Left lung (tissue), 10 donors: ENCODE data around the gene PFKFB3. TPM values are rescaled to one million over a fixed set of nuclear protein-coding genes. Genes with fewer than 3 reads are reported as not detected.

ENCODE experiments used
- ATAC-seq: fragments of 200-7000 bp; cut with Tn5 transposase; one replicate; pipeline ENCODE4 v1.9.1; 2020; ENCODE audit warnings: moderate library complexity
- DNase-seq, 4 donors: peaks; one replicate each; pipeline ENCODE4 v3.0.0-alpha.2; 2013 to 2020
- H3K27ac ChIP-seq, 2 donors: fragments of 200-600 bp; sonication (generic) in 1 of 2; one replicate each; pipeline versions ENCODE4 v1.5.0 to v1.8.0; 2020 to 2021
- H3K27me3 ChIP-seq, 2 donors: fragments of 200-600 bp; sonication (generic) in 1 of 2; one replicate each; pipeline versions ENCODE4 v1.5.0 to v1.8.0; 2020 to 2021
- H3K36me3 ChIP-seq, 2 donors: fragments of 200-600 bp; sonication (generic) in 1 of 2; one replicate each; pipeline versions ENCODE4 v1.5.0 to v1.8.0; 2020 to 2021
- H3K4me1 ChIP-seq, 2 donors: fragments of 200-600 bp; one replicate each; pipeline ENCODE4 v1.8.0; 2021
- H3K4me3 ChIP-seq, 2 donors: fragments of 200-600 bp; sonication (generic) in 1 of 2; one replicate each; pipeline versions ENCODE4 v1.5.0 to v1.8.0; 2020 to 2021; ENCODE audit warnings: mild to moderate bottlenecking in 1 of 2
- H3K9me3 ChIP-seq, 2 donors: fragments of 200-600 bp; sonication (generic) in 1 of 2; one replicate each; pipeline versions ENCODE4 v1.5.0 to v1.8.0; 2020 to 2021
- intact Hi-C, 2 donors: fragments of 100-400 bp; cut with DNase I; formaldehyde crosslinking; loops; one replicate each; pipeline versions ENCODE4 v1.11.2 to v1.14.2; 2022
- polyA plus RNA-seq, 6 donors: library from polyadenylated mRNA; unstranded; fragments of 120-200 nt; gene quantifications; one replicate each; pipeline ENCODE4 v1.2.1, GENCODE V29; 2013; ENCODE audit not compliant: insufficient read length in 6 of 6
- total RNA-seq, 2 donors: library from RNA; stranded (reverse); fragmentation: NEBNext Ultra II Directional; extraction: Animal tissue kit (Norgen Biotek cat#: 25700); gene quantifications; one replicate each; pipeline ENCODE4 v1.2.1, GENCODE V29; 2021
- TF ChIP-seq, protein P1 (sequence below), 2 donors: fragments of 200-600 bp; sonication (generic) in 1 of 2; IDR thresholded peaks; one replicate each; pipeline versions ENCODE4 v1.5.0 to v1.8.0; 2021; ENCODE audit warnings: antibody characterized with exemption in 2 of 2
- donor health status: DM: no; HTN: yes; CAD: no.
- donor health status: DM: no; HTN: no; CAD: no.

The PFKFB3 gene
- total and polyA plus RNA-seq, 8 donors: 15.3 to 120 (median 22.5) TPM

DNA sequence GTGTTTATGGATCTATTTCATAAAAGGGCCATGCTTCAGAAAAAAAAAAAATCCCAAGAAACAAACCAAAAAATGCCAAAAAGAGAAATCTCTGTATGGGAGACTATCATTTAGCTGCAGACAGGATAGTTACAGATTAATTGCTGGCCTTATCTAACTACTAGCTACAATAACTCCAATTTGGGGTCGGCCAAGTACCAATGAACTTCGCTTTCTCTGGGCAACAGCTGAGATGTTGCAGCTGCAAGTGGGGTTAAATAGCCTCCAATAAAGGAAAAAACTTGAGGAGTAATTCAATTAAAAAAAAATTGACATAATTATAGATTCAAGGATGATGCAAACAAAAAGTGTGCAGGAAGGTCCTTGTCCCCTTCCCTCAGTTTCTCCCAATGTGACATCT lies 73.6 kb downstream of the PFKFB3 start:
- intact Hi-C loops: no loop called here
- no peaks in the 10 kb centered on the region for H3K27me3 ChIP-seq
- H3K4me3 ChIP-seq: no peak overlapping the region
- DNase-seq (peak in 1 of 4 donors; percentile 54), ATAC-seq (no peak)
- no peaks in the 10 kb centered on the region for H3K36me3 ChIP-seq
- peaks cover 4 to 61% of the 10 kb centered on the region in 2 donors for H3K4me1 ChIP-seq
- no peaks in the 10 kb centered on the region for H3K9me3 ChIP-seq
- H3K27ac ChIP-seq: peak overlapping the region; percentile 82 to 97
- TF ChIP-seq, protein P1, sequence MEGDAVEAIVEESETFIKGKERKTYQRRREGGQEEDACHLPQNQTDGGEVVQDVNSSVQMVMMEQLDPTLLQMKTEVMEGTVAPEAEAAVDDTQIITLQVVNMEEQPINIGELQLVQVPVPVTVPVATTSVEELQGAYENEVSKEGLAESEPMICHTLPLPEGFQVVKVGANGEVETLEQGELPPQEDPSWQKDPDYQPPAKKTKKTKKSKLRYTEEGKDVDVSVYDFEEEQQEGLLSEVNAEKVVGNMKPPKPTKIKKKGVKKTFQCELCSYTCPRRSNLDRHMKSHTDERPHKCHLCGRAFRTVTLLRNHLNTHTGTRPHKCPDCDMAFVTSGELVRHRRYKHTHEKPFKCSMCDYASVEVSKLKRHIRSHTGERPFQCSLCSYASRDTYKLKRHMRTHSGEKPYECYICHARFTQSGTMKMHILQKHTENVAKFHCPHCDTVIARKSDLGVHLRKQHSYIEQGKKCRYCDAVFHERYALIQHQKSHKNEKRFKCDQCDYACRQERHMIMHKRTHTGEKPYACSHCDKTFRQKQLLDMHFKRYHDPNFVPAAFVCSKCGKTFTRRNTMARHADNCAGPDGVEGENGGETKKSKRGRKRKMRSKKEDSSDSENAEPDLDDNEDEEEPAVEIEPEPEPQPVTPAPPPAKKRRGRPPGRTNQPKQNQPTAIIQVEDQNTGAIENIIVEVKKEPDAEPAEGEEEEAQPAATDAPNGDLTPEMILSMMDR (IDR thresholded peaks at IDR 0.05): no peak

DNA sequence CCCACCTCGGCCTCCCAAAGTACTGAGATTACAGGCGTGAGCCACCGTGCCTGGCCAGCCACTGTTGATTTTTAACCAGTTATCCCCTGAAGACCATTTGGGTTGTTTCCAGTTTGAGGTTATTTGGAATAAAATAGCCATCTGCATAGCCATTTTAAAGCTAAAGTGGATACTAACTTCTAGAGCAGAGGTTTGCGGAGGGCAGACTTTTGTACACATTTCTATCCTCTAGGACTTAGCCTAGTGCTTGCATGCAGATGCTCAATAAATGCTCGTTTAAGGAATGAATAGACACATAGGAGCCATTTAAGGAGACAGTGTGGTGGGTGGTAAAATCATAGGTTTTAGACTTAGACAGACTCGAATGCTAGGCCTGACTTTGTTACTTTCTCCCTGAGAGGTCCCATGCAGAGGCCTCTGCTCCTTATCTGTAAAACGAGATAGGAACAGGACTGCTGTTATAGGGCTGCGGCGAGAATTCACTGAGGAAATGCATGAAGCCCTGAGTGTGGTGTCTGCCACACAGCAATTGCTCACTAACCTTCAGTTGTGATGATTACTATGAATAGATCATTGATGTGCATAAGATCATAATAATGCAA lies 75.9 kb downstream of the PFKFB3 start:
- H3K4me1 ChIP-seq: peaks cover 4 to 47% of the 10 kb centered on the region in 2 donors
- H3K36me3 ChIP-seq: no peaks in the 10 kb centered on the region
- H3K4me3 ChIP-seq: no peak overlapping the region
- no peaks in the 10 kb centered on the region for H3K9me3 ChIP-seq
- intact Hi-C loops: no loop called here
- DNase-seq (no peak), ATAC-seq (no peak)
- no peak overlapping the region for H3K27ac ChIP-seq
- no peaks in the 10 kb centered on the region for H3K27me3 ChIP-seq
- TF ChIP-seq, protein P1 (IDR thresholded peaks at IDR 0.05): no peak

DNA sequence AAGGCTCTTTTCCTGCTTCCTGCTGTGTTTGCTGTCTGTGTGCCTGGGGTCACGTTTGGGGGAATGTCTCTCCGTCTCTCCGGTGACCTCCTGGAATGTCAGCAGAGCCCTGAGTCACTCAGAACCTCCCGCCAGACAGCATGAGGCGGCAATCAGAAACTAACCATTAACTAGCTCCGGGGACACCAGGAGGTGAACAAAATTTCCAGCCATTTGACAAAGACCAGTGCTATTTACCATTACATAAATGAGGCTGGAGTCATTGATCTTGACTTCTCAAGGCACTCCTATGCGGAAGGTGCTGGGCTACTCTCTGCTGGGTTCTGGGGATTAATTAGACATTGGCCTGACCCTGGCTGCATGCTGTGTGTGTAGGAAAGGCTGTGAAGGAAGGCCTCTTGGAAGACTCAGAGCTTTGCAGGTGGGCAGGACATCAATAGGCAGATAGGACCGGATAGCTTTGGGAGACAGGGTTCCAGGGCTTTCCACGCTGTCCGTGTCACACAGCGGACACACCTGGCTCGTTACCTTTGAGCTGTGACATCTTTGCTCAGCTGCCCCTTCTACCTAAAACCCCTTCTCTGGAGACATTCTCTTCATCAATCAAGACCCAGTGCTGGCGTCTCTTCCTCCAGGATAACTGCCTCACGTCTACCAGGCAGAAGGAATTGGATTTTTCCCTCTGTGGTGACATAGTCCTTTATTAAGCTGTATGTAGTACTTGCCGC lies 77.0 kb downstream of the PFKFB3 start:
- DNase-seq: no peak
- TF ChIP-seq, protein P1 (IDR thresholded peaks at IDR 0.05): no peak
- ATAC-seq: peak; percentile 63
- no peaks in the 10 kb centered on the region for H3K36me3 ChIP-seq
- H3K27ac ChIP-seq: peak overlapping the region in 1 of 2 donors; percentile 33
- H3K27me3 ChIP-seq: no peaks in the 10 kb centered on the region
- no peaks in the 10 kb centered on the region for H3K9me3 ChIP-seq
- no peak overlapping the region for H3K4me3 ChIP-seq
- intact Hi-C loops: no loop called here
- peaks cover 4 to 36% of the 10 kb centered on the region in 2 donors for H3K4me1 ChIP-seq

DNA sequence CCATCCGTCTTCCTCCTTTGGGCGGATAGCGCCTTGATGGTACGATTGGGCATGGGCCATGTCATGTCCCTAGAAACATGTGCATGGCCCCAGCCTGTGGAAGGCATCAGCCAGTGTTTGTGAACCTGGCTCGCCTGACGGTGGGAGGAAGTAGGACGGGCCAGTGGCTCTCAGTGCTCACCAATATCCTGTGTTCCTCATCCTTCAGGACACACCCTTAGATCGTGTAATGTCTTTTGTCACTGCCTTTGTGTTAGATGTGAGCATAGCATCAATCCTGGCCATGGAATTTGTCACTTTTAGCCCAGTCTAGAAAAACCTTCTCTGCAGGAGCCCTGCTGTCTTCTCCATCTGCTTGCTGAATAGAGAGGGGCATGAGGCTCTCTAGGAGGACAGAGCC lies 77.6 kb downstream of the PFKFB3 start:
- Histone ChIP-seq H3K27ac (peak overlapping the region in 1 of 2 donors; percentile 33), H3K4me3 (no peak overlapping the region), H3K27me3 (no peaks in the 10 kb centered on the region), H3K9me3 (no peaks in the 10 kb centered on the region), H3K4me1 (peaks cover 0 to 30% of the 10 kb centered on the region in 2 donors), H3K36me3 (no peaks in the 10 kb centered on the region)
- TF ChIP-seq, protein P1 (IDR thresholded peaks at IDR 0.05): no peak
- intact Hi-C loops: no loop called here
- no peak for ATAC-seq
- no peak for DNase-seq

DNA sequence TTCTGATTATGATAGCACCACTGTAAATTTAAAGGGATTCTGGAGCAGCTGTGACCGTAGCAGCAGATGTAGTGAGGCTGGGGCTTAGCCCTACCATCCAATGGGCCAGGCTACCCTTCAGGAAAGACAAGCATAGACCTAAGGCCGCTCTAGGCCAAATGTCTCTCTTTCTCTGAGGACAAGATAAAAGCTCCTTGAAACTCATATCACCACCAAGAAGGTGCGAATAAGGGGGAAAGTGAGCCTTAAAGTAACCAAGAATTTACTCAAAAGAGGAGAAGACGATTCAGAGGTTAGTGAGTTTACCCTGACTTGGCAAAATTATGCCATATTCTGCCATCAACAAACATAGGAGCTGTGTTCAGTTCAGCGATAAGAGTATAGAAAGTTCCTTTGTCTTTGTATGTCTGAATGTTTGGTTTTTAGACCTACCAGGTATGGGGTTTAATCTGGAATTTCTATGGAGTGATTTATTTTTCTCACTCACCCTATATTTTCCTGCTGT lies 79.8 kb downstream of the PFKFB3 start:
- ATAC-seq: no peak
- H3K9me3 ChIP-seq: no peaks in the 10 kb centered on the region
- no peaks in the 10 kb centered on the region for H3K36me3 ChIP-seq
- intact Hi-C loops: no loop called here
- H3K4me1 ChIP-seq: peaks cover 0 to 11% of the 10 kb centered on the region in 2 donors
- no peaks in the 10 kb centered on the region for H3K27me3 ChIP-seq
- DNase-seq: no peak
- H3K27ac ChIP-seq: no peak overlapping the region
- TF ChIP-seq, protein P1 (IDR thresholded peaks at IDR 0.05): no peak
- no peak overlapping the region for H3K4me3 ChIP-seq
